ENCODE results near the gene GPR142.

GPR142 gene

GRCh38 chr17:74350486-74350885 lies 16.8 kb upstream of the GPR142 start:
- ChIA-PET POLR2A (no interaction called here), CTCF (no interaction called here)
- TF ChIP-seq, protein P1, sequence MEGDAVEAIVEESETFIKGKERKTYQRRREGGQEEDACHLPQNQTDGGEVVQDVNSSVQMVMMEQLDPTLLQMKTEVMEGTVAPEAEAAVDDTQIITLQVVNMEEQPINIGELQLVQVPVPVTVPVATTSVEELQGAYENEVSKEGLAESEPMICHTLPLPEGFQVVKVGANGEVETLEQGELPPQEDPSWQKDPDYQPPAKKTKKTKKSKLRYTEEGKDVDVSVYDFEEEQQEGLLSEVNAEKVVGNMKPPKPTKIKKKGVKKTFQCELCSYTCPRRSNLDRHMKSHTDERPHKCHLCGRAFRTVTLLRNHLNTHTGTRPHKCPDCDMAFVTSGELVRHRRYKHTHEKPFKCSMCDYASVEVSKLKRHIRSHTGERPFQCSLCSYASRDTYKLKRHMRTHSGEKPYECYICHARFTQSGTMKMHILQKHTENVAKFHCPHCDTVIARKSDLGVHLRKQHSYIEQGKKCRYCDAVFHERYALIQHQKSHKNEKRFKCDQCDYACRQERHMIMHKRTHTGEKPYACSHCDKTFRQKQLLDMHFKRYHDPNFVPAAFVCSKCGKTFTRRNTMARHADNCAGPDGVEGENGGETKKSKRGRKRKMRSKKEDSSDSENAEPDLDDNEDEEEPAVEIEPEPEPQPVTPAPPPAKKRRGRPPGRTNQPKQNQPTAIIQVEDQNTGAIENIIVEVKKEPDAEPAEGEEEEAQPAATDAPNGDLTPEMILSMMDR (IDR thresholded peaks at IDR 0.05; ENCODE audit: insufficient read depth, low read length, missing control alignments) = no peak
- DNase-seq (ENCODE audit: low read depth, low spot score) = no peak
- no peak overlapping the region for H3K4me3 ChIP-seq (ENCODE audit: low read depth, low read length)

- H3K4me3 ChIP-seq (ENCODE audit: low read depth, low read length) = no peak overlapping the region
- ChIA-PET POLR2A (no interaction called here), CTCF (interaction anchor here (1.8 kb wide), 1 partner anchor 17 kb away, joined by 7 read pairs; no protein-coding TSS in a partner anchor)
- TF ChIP-seq, protein P1 (IDR thresholded peaks at IDR 0.05; ENCODE audit: insufficient read depth, low read length, missing control alignments) = no peak
- DNase-seq (ENCODE audit: low read depth, low spot score) = no peak
Observed at GRCh38 chr17:74351552-74352210, 15.6 kb upstream of the GPR142 start.

DNA sequence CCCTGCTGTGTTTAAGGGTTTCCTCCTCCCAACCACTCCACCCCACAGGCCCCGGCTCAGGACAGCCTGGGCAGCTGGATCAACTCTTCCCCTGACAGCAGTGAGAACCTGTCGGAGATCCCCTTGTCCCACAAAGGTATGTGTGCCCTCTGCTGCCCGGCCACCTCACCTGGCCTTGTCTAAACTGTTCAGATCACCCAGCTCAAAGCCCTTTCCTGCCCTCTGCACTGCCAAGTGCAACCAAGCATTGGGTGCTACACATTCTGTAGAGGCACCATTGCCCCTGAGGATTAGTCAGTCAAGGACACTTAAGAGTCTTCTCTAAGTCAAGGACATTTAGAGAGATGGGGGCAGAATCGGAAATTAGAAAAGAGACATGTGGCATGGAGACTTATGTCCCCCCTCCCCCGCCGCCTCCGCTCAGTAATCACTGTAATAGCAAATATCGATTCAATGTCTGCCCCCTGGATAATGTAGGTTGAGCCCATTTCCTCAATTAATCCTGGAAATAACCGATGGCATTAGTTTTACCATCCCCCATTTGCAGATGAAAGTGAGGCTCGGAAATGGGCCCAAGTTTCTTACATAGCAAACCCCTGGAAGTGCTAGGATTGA lies 13.8 kb upstream of the GPR142 start:
- H3K4me3 ChIP-seq (ENCODE audit: low read depth, low read length) = no peak overlapping the region
- ChIA-PET CTCF (interaction anchor here (0.8 kb wide), 1 partner anchor 55 kb away, joined by 4 read pairs; no protein-coding TSS in a partner anchor), POLR2A (no interaction called here)
- TF ChIP-seq, protein P1 (IDR thresholded peaks at IDR 0.05; ENCODE audit: insufficient read depth, low read length, missing control alignments) = no peak
- DNase-seq (ENCODE audit: low read depth, low spot score) = no peak

- CTCF ChIA-PET = interaction anchor here (1.3 kb wide), 1 partner anchor 14 kb away, joined by 4 read pairs; no protein-coding TSS in a partner anchor
- H3K4me3 ChIP-seq (ENCODE audit: low read depth, low read length) = no peak overlapping the region
- POLR2A ChIA-PET = no interaction called here
- DNase-seq (ENCODE audit: low read depth, low spot score) = no peak
- TF ChIP-seq, protein P1 (IDR thresholded peaks at IDR 0.05; ENCODE audit: insufficient read depth, low read length, missing control alignments) = no peak
Observed at GRCh38 chr17:74354123-74354522, 13.2 kb upstream of the GPR142 start.

DNA sequence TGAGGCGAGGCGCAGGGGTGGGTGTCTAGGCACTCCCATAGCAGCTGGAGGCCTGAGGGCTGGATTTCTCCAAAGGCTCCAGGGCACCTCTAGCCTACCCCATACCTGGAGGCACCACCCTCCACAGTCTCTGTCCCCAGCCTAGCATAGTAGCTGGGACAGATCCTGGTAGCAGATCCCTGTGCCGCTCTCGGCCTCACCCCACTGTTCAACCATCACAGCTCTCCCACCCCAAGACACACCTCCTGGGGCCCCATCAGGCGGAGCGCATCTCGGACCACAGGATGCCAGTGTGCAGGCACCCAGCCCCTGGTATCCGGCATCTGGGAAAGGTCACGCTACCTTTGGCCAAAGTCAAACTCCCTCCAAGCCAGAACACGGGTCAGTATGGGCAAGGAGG lies 12.7 kb upstream of the GPR142 start:
- CTCF ChIA-PET = interaction anchor here (1.2 to 1.3 kb wide), 2 partner anchors 14 to 58 kb away, joined by 3 to 4 read pairs; no protein-coding TSS in a partner anchor
- DNase-seq (ENCODE audit: low read depth, low spot score) = no peak
- TF ChIP-seq, protein P1 (IDR thresholded peaks at IDR 0.05; ENCODE audit: insufficient read depth, low read length, missing control alignments) = no peak
- no peak overlapping the region for H3K4me3 ChIP-seq (ENCODE audit: low read depth, low read length)
- POLR2A ChIA-PET = no interaction called here

- TF ChIP-seq, protein P1 (IDR thresholded peaks at IDR 0.05; ENCODE audit: insufficient read depth, low read length, missing control alignments) = no peak
- ChIA-PET CTCF (interaction anchor here (1.2 to 1.3 kb wide), 2 partner anchors 13 to 59 kb away, joined by 3 to 4 read pairs; no protein-coding TSS in a partner anchor), POLR2A (no interaction called here)
- no peak for DNase-seq (ENCODE audit: low read depth, low spot score)
- no peak overlapping the region for H3K4me3 ChIP-seq (ENCODE audit: low read depth, low read length)
Observed at GRCh38 chr17:74355065-74355464, 12.2 kb upstream of the GPR142 start.
